ENCODE results near the gene MTF2.

GRCh38 chr1:93164816-93165215 lies 85.7 kb downstream of the MTF2 start:
- TF ChIP-seq CTCF (IDR thresholded peaks at IDR 0.05): no peak
- TF ChIP-seq POLR2A (IDR thresholded peaks at IDR 0.05): no peak
